Testis (tissue), 2 donors: ENCODE measurements around the gene MYRFL.

Source experiments
- CTCF ChIP-seq, 3 experiments: fragments of 450-650 bp in 2 of 3; fragments of 200-600 bp in 1 of 3; sonication (generic) in 1 of 3; IDR thresholded peaks; one replicate each; pipeline ENCODE4 v1.5.1; 2016 to 2019; ENCODE audit warnings: antibody characterized with exemption in 3 of 3, mild to moderate bottlenecking in 2 of 3, moderate library complexity in 1 of 3
- POLR2A ChIP-seq: fragments of 450-650 bp; IDR thresholded peaks from one replicate; pipeline ENCODE4 v1.6.1; 2017; ENCODE audit warnings: antibody characterized with exemption, mild to moderate bottlenecking, moderate library complexity

- no peak for TF ChIP-seq POLR2A
- TF ChIP-seq CTCF (IDR thresholded peaks at IDR 0.05) = no peak
Observed at GRCh38 chr12:69913526-69913925, 88.5 kb downstream of the MYRFL start.
